AG09309 (cell line): ENCODE results near the gene GPR18.

Source experiments
- DNase-seq: peaks from one replicate; pipeline ENCODE4 v3.0.0-alpha.2; 2010; ENCODE audit warnings: low read depth
- H3K4me3 ChIP-seq: 2 replicates; pipeline ENCODE4 v1.5.1; 2011; ENCODE audit warnings: mild to moderate bottlenecking, low read depth, low read length, moderate library complexity; ENCODE audit not compliant: control insufficient read depth
- TF ChIP-seq, protein P1 (sequence below): IDR thresholded peaks from 2 replicates; pipeline ENCODE4 v1.5.1; 2011; ENCODE audit warnings: mild to moderate bottlenecking, low read depth, low read length, inconsistent platforms; ENCODE audit not compliant: insufficient read depth, control insufficient read depth; ENCODE audit errors: missing control alignments

The GPR18 gene, protein sequence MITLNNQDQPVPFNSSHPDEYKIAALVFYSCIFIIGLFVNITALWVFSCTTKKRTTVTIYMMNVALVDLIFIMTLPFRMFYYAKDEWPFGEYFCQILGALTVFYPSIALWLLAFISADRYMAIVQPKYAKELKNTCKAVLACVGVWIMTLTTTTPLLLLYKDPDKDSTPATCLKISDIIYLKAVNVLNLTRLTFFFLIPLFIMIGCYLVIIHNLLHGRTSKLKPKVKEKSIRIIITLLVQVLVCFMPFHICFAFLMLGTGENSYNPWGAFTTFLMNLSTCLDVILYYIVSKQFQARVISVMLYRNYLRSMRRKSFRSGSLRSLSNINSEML

DNA sequence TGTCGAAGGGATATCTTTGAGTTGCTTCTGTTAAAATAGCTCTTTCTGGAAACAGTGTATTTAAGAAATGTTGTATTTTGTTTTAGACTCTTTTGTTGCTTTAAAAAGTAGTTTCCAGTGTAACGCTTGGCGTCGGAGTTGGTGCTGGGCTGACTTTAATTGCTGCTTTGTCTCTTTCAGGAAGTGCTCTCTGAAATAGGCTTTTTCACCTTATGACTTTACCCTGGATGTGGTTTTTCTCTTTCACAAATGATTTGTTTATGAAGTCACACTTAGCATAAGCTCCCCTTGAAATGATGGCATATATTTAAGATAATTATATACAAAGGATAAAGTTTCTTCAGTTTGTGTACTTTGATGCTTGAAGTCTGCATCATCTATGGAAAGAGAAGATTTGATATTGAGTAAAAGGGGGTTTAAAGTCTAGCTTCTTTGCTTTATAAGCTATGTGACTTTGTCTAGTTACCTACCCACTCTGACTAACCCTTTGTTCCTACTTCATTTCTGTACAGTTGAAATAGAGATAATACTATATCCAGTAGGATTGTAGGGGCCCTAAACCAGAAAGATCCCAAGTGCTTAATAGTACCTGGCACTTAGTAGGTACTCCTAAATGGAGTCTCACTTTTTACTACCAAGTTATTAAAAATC is at the start of gene GPR18:
TSS of gene GPR18 (minus strand) at position 170 of the 651 bp plus-strand sequence. CDS start 2,507 bp downstream, outside the sequence.
- TF ChIP-seq, protein P1, sequence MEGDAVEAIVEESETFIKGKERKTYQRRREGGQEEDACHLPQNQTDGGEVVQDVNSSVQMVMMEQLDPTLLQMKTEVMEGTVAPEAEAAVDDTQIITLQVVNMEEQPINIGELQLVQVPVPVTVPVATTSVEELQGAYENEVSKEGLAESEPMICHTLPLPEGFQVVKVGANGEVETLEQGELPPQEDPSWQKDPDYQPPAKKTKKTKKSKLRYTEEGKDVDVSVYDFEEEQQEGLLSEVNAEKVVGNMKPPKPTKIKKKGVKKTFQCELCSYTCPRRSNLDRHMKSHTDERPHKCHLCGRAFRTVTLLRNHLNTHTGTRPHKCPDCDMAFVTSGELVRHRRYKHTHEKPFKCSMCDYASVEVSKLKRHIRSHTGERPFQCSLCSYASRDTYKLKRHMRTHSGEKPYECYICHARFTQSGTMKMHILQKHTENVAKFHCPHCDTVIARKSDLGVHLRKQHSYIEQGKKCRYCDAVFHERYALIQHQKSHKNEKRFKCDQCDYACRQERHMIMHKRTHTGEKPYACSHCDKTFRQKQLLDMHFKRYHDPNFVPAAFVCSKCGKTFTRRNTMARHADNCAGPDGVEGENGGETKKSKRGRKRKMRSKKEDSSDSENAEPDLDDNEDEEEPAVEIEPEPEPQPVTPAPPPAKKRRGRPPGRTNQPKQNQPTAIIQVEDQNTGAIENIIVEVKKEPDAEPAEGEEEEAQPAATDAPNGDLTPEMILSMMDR = no peak
- H3K4me3 ChIP-seq = no peak within 1 kb of the TSS
- no peak for DNase-seq

DNA sequence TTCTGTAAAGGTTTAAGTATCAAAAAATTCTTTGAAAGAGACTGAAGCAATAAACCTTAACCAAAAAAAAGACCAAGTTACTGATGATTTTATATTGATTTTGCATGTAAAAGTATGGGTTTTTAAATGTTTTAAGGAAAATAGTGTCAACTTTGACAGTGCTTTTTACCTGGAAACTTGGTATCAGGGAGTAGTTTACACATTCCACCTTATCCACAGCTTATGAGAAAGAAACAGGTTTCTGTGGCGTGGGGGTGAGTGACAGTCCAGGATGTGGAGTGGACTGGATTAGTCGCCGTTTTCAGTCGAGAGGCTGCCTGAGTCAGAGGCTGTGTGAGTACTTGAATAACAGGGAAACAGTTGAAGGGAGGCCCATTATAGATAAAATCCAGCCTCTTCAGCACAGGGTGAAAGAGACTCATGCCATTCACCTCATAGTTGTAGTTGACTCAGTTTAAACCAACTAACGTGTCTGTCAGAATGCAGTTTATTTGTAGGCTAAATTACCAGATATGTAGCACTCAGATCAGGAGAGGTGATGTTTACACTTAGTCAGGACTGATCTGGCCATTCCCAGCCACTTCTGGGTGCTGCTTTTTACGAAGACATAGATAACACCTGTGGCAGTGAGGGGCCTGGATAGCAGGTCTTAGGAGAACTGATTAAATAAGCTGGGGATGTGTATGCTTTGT is 49.6 kb upstream of the GPR18 start:
- TF ChIP-seq, protein P1 = no peak
- H3K4me3 ChIP-seq = no peak overlapping the region
- DNase-seq = no peak

DNA sequence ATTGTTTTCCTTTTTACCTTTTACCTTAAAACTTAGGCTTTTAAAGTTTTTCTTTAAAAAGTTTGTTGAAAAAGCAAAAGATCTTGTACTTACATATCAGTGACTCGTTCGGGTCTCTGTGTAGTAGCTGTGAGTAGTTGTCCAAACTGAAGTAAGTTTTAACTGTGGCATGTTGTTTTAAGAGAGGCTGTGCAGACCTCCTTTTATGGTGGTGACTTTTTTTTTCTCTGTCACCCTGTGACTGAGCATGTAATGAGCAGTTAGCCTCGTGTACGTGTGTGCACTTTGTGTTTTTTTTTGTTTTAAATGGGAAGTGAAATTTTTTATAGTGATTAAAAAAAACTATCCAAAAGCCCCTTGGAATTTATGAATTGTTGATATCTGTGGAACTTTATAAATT is 49.1 kb upstream of the GPR18 start, which contains the start of gene GPR183:
TSS of gene GPR183 (minus strand) at position 153 of the 400 bp plus-strand sequence. CDS start 11,254 bp downstream, outside the sequence.
- TF ChIP-seq, protein P1 = no peak
- H3K4me3 ChIP-seq = no peak within 1 kb of the TSS

DNA sequence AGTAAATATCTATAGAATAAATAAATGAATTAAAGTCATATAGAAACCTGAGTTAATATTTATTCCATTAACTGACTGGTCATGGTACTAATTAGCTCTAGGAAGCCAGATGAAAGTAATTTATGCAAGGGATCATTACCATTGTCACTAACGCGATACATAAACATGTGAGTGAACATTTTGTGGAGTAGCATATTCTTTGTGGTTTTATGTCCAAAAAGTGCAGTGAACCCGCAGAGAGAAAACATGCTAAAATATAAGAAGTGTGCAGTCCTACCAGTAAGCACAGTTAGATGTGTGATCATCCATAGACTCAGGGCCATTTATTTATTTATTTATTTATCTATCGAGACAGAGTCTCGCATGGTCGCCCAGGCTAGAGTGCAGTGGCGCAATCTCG is 47.4 kb upstream of the GPR18 start:
- H3K4me3 ChIP-seq = no peak overlapping the region
- no peak for DNase-seq
- TF ChIP-seq, protein P1 = no peak

More for the DNA sequence above, 49.1 kb upstream of the GPR18 start, which contains the start of gene GPR183:
- no peak for DNase-seq

DNA sequence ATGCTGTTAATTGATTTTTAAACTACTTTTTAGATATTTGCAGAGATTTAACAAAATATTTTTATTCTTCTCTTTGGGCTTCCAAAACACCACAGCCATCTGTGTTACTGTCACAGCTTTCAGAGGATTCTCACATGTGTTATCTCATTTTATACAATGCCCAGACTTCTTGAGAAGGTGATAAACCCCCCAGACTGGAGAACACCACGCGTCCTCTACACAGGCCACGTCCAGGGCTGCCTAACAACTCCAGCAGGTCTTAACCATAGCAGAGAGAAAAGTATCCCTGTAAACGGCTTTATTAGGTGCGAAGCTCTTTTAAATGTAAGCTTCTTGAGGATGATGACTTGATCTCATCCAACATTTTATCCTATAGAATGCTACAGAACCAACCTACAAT is 47.0 kb upstream of the GPR18 start:
- no peak for DNase-seq
- TF ChIP-seq, protein P1 = no peak
- no peak overlapping the region for H3K4me3 ChIP-seq

DNA sequence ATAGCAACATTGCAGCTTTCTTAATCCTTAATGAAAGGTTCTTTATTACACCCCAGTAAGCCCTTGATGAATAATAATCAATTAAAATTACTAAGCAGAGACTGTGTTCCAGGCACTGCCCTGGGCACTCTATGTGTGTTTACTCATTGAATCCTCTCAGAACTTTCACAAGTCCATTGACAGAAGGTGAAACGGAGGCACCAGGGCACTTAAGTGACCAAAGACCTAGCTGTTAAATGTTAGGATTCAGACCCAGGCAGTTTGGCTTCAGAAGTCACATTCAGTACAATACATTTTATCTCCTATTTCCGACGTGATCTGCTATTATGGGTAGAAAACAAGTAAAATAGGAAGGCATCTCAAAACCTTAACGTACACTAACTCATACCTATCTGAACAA is 46.4 kb upstream of the GPR18 start:
- DNase-seq = no peak
- TF ChIP-seq, protein P1 = no peak
- H3K4me3 ChIP-seq = no peak overlapping the region
